Stimulated activated naive CD8-positive, alpha-beta T cell treated with anti-CD3 and anti-CD28 coated beads, Interleukin-15, Interleukin-2, amounts not matched to agents 100 ng/mL and 50 ng/mL, for 24 hours (primary cell): ENCODE measurements around the gene VEGFB.

Experiments used
- H3K27ac Mint-ChIP-seq: one replicate; pipeline ENCODE4 v1.8.0; 2021; ENCODE audit warnings: mild to moderate bottlenecking, mixed read lengths
- H3K27me3 Mint-ChIP-seq: one replicate; pipeline ENCODE4 v1.8.0; 2021; ENCODE audit warnings: mixed read lengths
- H3K36me3 Mint-ChIP-seq: one replicate; pipeline ENCODE4 v1.8.0; 2021; ENCODE audit warnings: low read depth, mixed read lengths
- H3K4me1 Mint-ChIP-seq: one replicate; pipeline ENCODE4 v1.8.0; 2021; ENCODE audit warnings: low read depth, mixed read lengths
- H3K4me3 Mint-ChIP-seq: one replicate; pipeline ENCODE4 v1.8.0; 2021; ENCODE audit warnings: mild to moderate bottlenecking, mixed read lengths
- H3K9me3 Mint-ChIP-seq: one replicate; pipeline ENCODE4 v1.8.0; 2021; ENCODE audit warnings: mixed read lengths

The VEGFB gene

GRCh38 chr11:64207256-64208085, 26.9 kb upstream of the VEGFB start:
- Mint-ChIP-seq H3K4me3 (peak overlapping the region; percentile 94), H3K36me3 (peaks cover 72% of the 10 kb centered on the region), H3K4me1 (peaks cover 57% of the 10 kb centered on the region), H3K9me3 (no peaks in the 10 kb centered on the region), H3K27me3 (no peaks in the 10 kb centered on the region), H3K27ac (peak overlapping the region; percentile 96)

DNA sequence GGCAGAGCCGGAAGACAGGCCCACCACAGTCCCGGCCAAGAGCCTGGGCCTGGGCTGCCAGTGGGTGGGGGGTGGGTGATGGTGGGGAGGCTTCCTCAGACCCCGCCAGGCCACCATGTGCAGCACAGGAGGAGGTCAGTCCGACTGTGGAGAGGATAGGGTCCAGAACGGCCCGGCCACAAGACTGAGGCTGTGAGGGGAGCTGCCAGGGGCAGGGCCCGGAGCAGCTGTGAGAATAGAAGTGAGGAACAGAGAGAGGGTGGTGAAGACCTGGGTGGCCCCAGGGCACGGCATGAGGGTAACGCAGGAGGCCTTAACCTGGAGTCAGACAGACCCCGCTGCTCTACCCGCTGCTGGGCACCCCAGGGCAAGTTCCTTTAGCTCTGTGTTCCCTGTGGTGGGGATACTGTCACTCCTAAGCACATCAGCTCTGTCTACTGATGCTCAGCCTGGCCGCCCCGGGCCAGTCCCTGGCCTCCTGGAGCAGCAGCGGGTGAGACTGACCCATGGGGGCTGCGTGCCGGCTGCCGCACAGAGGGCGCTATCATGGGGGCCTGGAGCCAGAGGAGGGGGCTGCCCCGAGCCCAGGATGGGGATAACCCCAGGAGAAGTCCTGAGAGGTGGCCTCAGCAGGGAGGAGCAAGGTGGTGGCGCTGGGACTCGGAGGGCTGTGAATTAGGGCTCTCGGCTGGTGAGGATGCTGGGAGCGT, 26.1 kb upstream of the VEGFB start:
- H3K4me1 Mint-ChIP-seq = peaks cover 61% of the 10 kb centered on the region
- no peaks in the 10 kb centered on the region for H3K9me3 Mint-ChIP-seq
- peak overlapping the region; percentile 94 for H3K4me3 Mint-ChIP-seq
- peaks cover 72% of the 10 kb centered on the region for H3K36me3 Mint-ChIP-seq
- peak overlapping the region; percentile 96 for H3K27ac Mint-ChIP-seq
- H3K27me3 Mint-ChIP-seq = no peaks in the 10 kb centered on the region

- Mint-ChIP-seq H3K36me3 (peaks cover 69% of the 10 kb centered on the region), H3K4me3 (peak overlapping the region; percentile 94), H3K9me3 (no peaks in the 10 kb centered on the region), H3K27me3 (no peaks in the 10 kb centered on the region), H3K4me1 (peaks cover 60% of the 10 kb centered on the region), H3K27ac (peak overlapping the region; percentile 96)
Observed at GRCh38 chr11:64208796-64209562, 25.4 kb upstream of the VEGFB start.

DNA sequence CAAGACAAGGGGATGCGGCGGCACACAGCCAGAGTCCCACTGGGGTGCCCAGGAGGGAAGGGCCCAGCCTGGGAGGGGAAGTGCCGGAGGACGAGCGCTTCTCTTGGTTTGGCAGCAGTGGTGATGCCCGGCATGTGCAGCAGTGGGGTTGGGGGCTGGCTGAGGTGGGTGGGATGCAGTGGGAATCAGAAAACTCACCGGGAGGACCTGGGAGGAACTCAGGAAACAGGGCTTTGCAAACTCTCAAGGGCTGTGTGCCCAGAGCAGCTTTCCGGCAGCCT, 24.9 kb upstream of the VEGFB start:
- Mint-ChIP-seq H3K9me3 (no peaks in the 10 kb centered on the region), H3K27ac (no peak overlapping the region), H3K4me3 (peak overlapping the region; percentile 94), H3K36me3 (peaks cover 69% of the 10 kb centered on the region), H3K27me3 (no peaks in the 10 kb centered on the region), H3K4me1 (peaks cover 60% of the 10 kb centered on the region)

GRCh38 chr11:64210301-64211020, 23.9 kb upstream of the VEGFB start:
- Mint-ChIP-seq H3K4me3 (no peak overlapping the region), H3K9me3 (no peaks in the 10 kb centered on the region), H3K36me3 (peaks cover 72% of the 10 kb centered on the region), H3K4me1 (peaks cover 63% of the 10 kb centered on the region), H3K27ac (peak overlapping the region; percentile 14), H3K27me3 (no peaks in the 10 kb centered on the region)

DNA sequence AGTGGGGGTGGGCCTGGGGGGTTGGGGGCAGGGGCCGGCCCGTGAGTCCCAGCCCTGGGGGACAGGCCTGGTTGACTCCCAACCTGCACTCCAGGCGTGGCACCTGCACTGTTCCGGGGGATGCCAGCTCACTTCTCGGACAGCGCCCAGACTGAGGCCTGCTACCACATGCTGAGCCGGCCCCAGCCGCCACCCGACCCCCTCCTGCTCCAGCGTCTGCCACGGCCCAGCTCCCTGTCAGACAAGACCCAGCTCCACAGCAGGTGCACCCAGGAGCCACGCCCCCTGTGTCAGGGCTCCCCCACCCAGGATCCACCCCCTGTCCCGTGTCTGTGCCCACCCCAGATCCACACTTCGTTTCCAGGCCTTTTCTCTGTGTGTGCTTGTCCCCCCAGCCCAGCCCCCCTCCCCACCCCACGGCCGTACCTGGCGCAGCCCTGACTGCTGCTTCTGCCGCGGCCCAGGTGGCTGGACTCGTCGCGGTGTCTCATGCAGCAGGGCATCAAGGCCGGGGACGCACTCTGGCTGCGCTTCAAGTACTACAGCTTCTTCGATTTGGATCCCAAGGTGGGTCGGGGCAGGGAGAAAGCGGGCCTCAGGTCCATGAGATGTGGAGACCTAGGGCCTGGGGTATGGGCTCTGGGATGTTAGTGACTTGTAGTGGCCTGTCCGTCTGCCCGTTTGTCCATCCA, 23.1 kb upstream of the VEGFB start:
- H3K36me3 Mint-ChIP-seq = peaks cover 64% of the 10 kb centered on the region
- H3K9me3 Mint-ChIP-seq = no peaks in the 10 kb centered on the region
- no peaks in the 10 kb centered on the region for H3K27me3 Mint-ChIP-seq
- no peak overlapping the region for H3K27ac Mint-ChIP-seq
- no peak overlapping the region for H3K4me3 Mint-ChIP-seq
- H3K4me1 Mint-ChIP-seq = peaks cover 57% of the 10 kb centered on the region

DNA sequence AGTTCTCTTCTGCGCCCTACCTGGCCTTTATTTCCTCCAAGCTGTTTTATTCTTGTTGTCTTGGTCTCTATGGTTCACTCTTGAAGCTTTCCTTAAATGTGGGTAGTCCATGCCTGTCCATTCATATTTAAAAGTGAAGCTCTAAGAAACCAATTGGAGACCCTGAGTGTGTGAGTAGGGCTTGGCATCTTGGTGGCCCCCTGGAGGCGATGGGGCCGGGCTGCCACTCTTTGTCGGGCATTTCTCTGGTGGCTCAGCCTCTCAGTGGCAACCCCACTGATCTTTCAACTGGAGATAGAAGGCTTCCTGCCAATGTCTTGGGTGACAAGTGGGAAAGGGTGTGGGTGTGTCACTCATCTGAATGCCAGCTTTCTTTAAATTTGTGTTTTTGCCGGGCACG, 17.5 kb upstream of the VEGFB start:
- Mint-ChIP-seq H3K4me1 (peaks cover 36% of the 10 kb centered on the region), H3K4me3 (no peak overlapping the region), H3K27me3 (no peaks in the 10 kb centered on the region), H3K27ac (no peak overlapping the region), H3K36me3 (peaks cover 48% of the 10 kb centered on the region), H3K9me3 (no peaks in the 10 kb centered on the region)

GRCh38 chr11:64218628-64219353, 15.6 kb upstream of the VEGFB start:
- no peaks in the 10 kb centered on the region for H3K27me3 Mint-ChIP-seq
- peak overlapping the region; percentile 61 for H3K27ac Mint-ChIP-seq
- H3K36me3 Mint-ChIP-seq = peaks cover 34% of the 10 kb centered on the region
- H3K4me3 Mint-ChIP-seq = no peak overlapping the region
- H3K4me1 Mint-ChIP-seq = peaks cover 22% of the 10 kb centered on the region
- H3K9me3 Mint-ChIP-seq = no peaks in the 10 kb centered on the region

GRCh38 chr11:64219354-64219684, 15.1 kb upstream of the VEGFB start:
- no peak overlapping the region for H3K27ac Mint-ChIP-seq

DNA sequence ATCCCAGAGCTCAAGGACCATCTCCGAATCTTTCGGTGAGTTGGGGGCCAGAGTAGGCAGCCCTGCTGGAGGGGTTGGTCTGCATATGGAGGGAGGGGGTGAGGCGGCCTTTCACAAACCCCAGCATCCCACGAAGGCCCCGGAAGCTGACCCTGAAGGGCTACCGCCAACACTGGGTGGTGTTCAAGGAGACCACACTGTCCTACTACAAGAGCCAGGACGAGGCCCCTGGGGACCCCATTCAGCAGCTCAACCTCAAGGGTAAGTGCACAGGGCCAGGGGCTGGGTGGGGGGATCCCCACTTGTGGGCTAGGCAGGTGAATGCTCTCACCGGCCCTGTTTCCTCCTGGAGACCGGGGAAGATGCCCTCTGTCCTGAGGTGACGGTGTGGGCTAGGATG, 14.6 kb upstream of the VEGFB start:
- H3K9me3 Mint-ChIP-seq = no peaks in the 10 kb centered on the region

More at GRCh38 chr11:64219354-64219684, 15.1 kb upstream of the VEGFB start:
- Mint-ChIP-seq H3K36me3 (peaks cover 32% of the 10 kb centered on the region), H3K27me3 (no peaks in the 10 kb centered on the region), H3K4me1 (peaks cover 17% of the 10 kb centered on the region), H3K4me3 (no peak overlapping the region), H3K9me3 (no peaks in the 10 kb centered on the region)

GRCh38 chr11:64220271-64220670, 14.1 kb upstream of the VEGFB start:
- Mint-ChIP-seq H3K27ac (no peak overlapping the region), H3K4me3 (no peak overlapping the region), H3K4me1 (peaks cover 13% of the 10 kb centered on the region), H3K36me3 (peaks cover 22% of the 10 kb centered on the region), H3K27me3 (no peaks in the 10 kb centered on the region), H3K9me3 (no peaks in the 10 kb centered on the region)

More for the DNA sequence above, 14.6 kb upstream of the VEGFB start:
- Mint-ChIP-seq H3K36me3 (peaks cover 28% of the 10 kb centered on the region), H3K4me3 (no peak overlapping the region), H3K27me3 (no peaks in the 10 kb centered on the region), H3K27ac (no peak overlapping the region), H3K4me1 (peaks cover 13% of the 10 kb centered on the region)

DNA sequence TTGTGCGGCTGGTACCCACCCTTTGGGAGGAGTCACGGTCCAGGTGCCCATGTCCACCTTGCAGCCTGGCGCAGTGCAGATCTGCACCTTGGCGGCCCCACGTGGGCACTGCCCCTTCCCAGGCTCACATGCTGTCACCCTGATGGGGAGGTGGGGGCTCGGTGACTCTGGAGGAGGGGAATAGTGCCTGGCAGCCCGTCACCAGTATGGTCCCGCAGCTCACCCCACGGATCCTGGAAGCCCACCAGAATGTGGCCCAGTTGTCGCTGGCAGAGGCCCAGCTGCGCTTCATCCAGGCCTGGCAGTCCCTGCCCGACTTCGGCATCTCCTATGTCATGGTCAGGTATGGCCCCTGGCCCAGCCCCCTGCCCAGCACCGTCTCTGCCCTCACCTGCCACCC, 13.6 kb upstream of the VEGFB start:
- Mint-ChIP-seq H3K4me3 (no peak overlapping the region), H3K4me1 (peaks cover 10% of the 10 kb centered on the region), H3K36me3 (peaks cover 21% of the 10 kb centered on the region), H3K27ac (no peak overlapping the region), H3K27me3 (no peaks in the 10 kb centered on the region), H3K9me3 (no peaks in the 10 kb centered on the region)

GRCh38 chr11:64222651-64223000, 11.8 kb upstream of the VEGFB start:
- H3K4me1 Mint-ChIP-seq = peaks cover 13% of the 10 kb centered on the region
- H3K4me3 Mint-ChIP-seq = no peak overlapping the region
- H3K27ac Mint-ChIP-seq = no peak overlapping the region
- no peaks in the 10 kb centered on the region for H3K9me3 Mint-ChIP-seq
- peaks cover 14% of the 10 kb centered on the region for H3K36me3 Mint-ChIP-seq
- H3K27me3 Mint-ChIP-seq = no peaks in the 10 kb centered on the region
